Activated T-cell treated with anti-CD3 and anti-CD28 coated beads, Interleukin-2, amount 50 U/mL, for 24 hours (primary cell): ENCODE measurements around the gene SRGAP3.

Experiments used
- DNase-seq: peaks from one replicate; pipeline ENCODE4 v3.0.0-alpha.2; 2020
- H3K27ac Mint-ChIP-seq: 2 replicates; pipeline ENCODE4 v1.8.0; 2020; ENCODE audit warnings: mild to moderate bottlenecking, mixed read lengths
- H3K27me3 Mint-ChIP-seq: 2 replicates; pipeline ENCODE4 v1.8.0; 2020; ENCODE audit warnings: mixed read lengths
- H3K36me3 Mint-ChIP-seq: 2 replicates; pipeline ENCODE4 v1.8.0; 2020; ENCODE audit warnings: low read depth, mixed read lengths
- H3K4me1 Mint-ChIP-seq: 2 replicates; pipeline ENCODE4 v1.8.0; 2020; ENCODE audit warnings: low read depth, mixed read lengths
- H3K4me3 Mint-ChIP-seq: 2 replicates; pipeline ENCODE4 v1.8.0; 2020; ENCODE audit warnings: mild to moderate bottlenecking, moderate library complexity, mixed read lengths
- H3K9me3 Mint-ChIP-seq: 2 replicates; pipeline ENCODE4 v1.8.0; 2020; ENCODE audit warnings: mixed read lengths

SRGAP3 gene

DNA sequence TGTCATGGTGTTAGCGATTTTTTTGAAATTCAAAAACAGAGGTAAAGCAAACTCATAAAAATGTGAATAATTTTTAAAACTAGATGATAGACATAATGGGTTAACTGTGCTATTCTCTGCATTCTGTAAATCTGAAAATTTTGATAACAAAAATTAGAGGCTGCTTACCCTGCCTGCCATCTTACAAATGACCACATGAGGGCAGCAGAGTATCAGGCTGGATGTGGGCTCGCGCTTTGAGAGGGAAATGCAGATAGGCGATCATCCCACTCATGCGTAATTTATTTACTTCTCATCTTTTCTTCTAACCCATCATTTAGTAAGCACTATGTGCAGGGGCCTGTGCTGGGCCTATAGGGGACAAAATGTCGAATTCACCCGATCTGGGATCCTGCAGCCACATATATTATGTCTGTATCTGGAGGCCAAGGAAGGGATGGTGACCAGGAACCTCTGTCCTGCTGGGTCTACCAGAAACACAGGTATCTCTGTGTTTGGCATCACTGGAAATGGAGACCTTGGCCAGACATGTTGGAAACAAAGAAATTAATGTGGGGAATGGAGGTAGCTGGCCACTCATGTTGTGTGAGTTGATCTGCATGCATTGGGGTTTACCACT is 278.4 kb downstream of the SRGAP3 start:
- H3K27ac Mint-ChIP-seq: no peak overlapping the region
- H3K9me3 Mint-ChIP-seq: no peaks in the 10 kb centered on the region
- no peak overlapping the region for H3K4me3 Mint-ChIP-seq
- DNase-seq: peak; percentile 74
- peaks cover 11% of the 10 kb centered on the region for H3K27me3 Mint-ChIP-seq
- H3K36me3 Mint-ChIP-seq: no peaks in the 10 kb centered on the region
- H3K4me1 Mint-ChIP-seq: peaks cover 4% of the 10 kb centered on the region

DNA sequence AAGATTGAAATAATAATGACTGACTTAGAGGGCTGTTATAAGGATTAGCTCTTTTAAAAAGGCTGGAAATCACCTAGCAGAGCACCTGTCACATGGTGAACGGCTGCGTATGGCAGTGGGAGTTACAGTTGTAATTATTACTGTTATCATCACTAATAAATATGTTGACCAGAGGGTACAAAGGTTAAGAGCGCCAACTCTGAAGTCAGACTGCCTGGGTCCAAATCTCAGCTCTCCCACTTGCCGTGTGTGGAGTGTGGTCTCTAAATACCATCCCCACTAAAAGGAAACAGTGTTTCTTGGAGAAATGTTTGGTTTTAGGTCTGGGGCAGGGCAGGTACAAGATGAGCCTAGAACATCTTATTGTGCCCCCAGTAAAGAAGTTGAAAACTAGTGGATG is 280.2 kb downstream of the SRGAP3 start:
- peaks cover 4% of the 10 kb centered on the region for H3K4me1 Mint-ChIP-seq
- no peaks in the 10 kb centered on the region for H3K9me3 Mint-ChIP-seq
- no peak overlapping the region for H3K4me3 Mint-ChIP-seq
- no peak overlapping the region for H3K27ac Mint-ChIP-seq
- no peak for DNase-seq
- H3K36me3 Mint-ChIP-seq: no peaks in the 10 kb centered on the region
- peaks cover 11% of the 10 kb centered on the region for H3K27me3 Mint-ChIP-seq

DNA sequence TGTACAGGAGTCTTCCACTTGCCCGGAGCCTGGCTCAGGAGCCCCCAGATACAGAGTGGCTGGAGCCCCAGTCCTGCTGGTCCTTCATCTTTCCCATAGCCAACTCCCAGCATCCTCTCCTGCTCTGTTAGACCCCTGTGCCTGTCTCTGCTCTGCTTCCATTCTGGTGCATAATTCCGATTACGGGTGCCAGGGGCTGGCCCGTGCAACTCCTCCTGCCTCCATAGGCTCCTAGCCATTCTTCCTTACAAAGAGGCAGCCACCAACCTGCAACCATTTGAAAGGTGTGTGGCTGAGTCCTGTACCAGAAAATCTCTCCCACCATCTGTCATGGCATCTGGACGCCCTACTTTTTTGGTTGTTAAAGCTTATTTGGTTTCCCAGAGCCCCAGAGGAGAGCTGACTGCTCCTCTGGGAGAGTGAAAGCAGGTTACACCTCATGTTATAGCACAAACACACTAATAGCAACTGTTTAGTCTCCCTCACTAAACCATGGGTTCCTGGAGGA is 281.0 kb downstream of the SRGAP3 start:
- Mint-ChIP-seq H3K9me3 (no peaks in the 10 kb centered on the region), H3K4me3 (no peak overlapping the region), H3K36me3 (peaks cover under 1% of the 10 kb centered on the region), H3K4me1 (peaks cover 12% of the 10 kb centered on the region), H3K27ac (no peak overlapping the region), H3K27me3 (peaks cover 11% of the 10 kb centered on the region)
- no peak for DNase-seq

DNA sequence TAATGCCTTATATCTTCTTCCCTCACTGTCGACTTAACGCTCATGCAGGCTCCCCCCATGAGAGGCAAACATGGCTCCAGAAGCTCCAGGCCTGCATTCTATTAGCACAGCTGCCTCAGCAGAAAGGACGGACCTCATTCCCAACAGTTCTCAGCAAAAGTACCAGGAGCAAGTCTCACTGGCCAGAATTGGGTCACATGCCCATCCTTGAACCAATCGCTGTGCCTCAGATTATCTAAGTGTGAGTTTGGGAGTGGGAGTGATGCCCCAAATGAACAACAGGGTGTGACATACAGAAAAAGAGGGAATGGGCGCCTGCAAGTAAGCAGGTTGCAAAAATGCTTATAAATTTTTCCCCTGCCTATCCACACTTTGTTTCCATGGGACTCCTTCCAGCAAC is 281.9 kb downstream of the SRGAP3 start:
- Mint-ChIP-seq H3K4me3 (no peak overlapping the region), H3K36me3 (peaks cover 9% of the 10 kb centered on the region), H3K9me3 (no peaks in the 10 kb centered on the region), H3K27me3 (peaks cover 8% of the 10 kb centered on the region), H3K4me1 (peaks cover 13% of the 10 kb centered on the region), H3K27ac (no peak overlapping the region)
- DNase-seq: no peak

DNA sequence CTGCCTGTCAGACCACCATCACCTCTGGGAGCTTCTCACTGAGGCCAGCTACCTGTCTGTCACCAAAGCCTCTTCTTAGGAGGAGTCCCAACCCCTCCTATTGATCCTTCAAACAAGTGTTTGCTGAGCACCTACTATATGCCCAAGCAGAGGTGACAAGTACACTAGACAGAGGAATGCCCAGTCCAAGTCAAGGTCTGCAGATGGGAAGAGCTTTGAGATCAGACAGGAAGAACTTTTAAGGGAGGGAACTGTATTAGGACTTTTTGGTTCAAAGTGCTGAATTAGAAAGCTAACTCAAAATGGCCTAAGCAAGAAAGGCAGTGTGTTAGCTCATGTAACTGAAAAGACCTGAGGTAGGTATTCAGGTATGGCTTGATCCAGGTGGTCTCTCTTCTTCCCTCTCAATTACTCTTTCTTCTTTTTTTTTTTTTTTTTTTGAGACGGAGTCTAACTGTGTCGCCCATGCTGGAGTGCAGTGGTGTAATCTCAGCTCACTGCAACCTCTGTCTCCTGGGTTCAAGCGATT is 282.6 kb downstream of the SRGAP3 start:
- H3K27ac Mint-ChIP-seq: no peak overlapping the region
- peaks cover 8% of the 10 kb centered on the region for H3K27me3 Mint-ChIP-seq
- peaks cover 15% of the 10 kb centered on the region for H3K36me3 Mint-ChIP-seq
- H3K9me3 Mint-ChIP-seq: no peaks in the 10 kb centered on the region
- no peak for DNase-seq
- peaks cover 18% of the 10 kb centered on the region for H3K4me1 Mint-ChIP-seq
- no peak overlapping the region for H3K4me3 Mint-ChIP-seq

DNA sequence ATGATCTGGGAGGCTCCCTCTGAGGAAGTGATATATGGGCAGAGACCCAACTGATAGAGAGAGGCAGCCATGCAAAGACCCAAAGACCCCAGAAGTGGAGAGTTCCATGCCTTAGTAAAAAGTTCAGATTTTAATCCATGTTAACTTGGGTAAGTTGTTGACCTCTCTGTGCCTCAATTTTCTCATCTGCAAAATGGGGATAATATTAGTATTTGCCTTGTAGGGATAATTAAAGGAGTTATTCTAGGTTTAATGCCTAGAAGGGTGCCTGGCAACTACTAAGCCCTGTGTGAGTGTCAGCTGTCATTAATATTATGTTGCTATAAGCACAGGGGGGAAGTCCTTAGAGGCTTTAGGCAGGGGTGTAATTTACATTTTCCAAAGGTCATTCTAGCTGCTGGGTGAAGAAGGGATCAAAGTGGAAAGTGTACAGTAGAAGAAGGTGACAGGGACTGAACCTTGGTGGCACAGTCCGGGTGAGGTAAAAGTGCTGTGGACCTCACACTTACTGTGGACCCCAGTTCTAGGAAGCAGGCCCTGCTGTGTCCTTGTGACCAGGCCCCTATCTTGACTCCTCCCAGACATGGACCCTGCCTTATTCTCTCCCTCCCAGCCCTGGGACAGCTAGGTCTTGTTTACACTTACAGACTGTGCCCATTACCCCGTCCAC is 283.2 kb downstream of the SRGAP3 start:
- H3K27me3 Mint-ChIP-seq: peaks cover 8% of the 10 kb centered on the region
- no peaks in the 10 kb centered on the region for H3K9me3 Mint-ChIP-seq
- H3K36me3 Mint-ChIP-seq: peaks cover 21% of the 10 kb centered on the region
- no peak overlapping the region for H3K4me3 Mint-ChIP-seq
- no peak overlapping the region for H3K27ac Mint-ChIP-seq
- DNase-seq: no peak
- H3K4me1 Mint-ChIP-seq: peaks cover 23% of the 10 kb centered on the region

DNA sequence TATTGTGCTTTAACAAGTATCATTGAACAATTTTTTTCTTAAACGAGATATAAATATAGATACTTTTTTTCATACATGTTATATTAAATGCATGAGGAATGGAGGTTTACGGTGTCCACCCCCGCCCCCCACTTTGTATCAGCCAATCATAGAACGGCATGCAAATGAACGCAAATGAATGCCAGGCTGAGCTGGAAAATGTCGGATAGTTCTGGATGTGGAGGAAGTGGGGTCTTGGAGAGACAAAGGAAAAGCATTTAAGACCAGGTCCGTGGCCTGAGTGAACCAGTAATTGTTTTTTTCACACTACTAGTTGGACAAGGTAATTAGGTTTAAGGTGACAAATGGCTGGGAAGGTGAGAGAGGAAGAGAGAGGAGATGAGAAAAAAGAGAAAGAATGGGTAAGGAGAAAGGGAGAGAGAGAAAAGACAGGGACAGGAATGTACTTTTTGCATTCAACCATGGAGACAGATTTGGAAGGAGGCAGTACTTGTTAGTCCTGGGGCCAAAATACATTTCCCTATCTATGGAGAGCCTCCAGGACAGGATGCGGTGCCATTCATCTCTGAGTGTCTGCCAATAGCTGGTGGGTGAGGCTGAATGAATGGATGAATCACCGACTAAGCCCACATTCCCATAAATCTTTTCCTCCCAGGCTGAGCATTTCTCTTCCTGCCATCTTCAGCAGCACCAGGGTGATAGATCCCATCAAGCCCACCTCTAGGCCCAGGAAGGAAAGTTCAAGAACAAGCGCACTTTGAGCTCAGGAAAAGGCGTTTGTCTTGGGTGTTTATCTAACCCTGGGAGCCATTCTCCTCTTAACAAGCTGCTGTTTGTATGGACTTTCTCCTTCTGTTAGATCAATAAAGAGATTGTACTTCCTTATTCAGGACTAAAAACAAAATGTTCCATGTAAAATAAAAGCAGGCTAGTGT is 284.7 kb downstream of the SRGAP3 start:
- Mint-ChIP-seq H3K27ac (no peak overlapping the region), H3K27me3 (peaks cover 4% of the 10 kb centered on the region), H3K36me3 (peaks cover 37% of the 10 kb centered on the region), H3K9me3 (no peaks in the 10 kb centered on the region), H3K4me3 (peak overlapping the region; percentile 97), H3K4me1 (peaks cover 29% of the 10 kb centered on the region)
- no peak for DNase-seq

DNA sequence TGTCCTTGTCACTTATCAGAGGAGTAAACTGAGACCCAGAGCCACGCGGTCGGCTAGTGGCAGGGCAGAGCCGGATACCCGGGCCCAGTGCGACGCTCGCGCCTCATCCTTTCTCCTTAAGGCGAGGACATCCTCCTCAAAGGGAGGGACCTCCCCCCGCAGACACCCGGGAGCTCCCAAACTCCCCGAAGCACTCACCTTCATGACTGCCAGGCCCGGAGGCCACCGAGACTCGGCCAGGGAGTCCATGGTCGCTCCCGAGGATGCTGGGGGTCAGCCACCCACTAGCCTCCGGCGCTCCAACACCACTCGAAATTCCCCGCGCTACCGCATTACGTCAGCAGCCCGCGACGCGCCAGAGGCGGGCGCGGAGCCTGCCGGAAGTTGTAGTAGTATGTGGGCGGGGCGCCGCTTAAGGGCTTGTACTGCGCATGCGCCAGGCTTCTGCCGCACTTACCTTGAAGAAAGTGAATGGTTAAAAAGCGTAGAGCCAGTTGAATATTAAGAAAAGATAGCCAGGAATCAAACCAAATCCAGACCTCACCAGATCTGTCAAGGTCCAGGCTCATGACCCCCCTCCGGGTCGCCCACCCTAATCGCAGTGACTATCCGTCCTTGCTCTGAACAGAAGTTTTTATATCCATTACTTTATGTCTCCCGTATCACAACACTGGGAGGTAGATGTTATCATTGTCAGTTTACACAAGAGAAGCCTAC is 286.2 kb downstream of the SRGAP3 start, which contains the start of gene RAD18:
Gene RAD18 (minus strand): TSS at position 336 of the 717 bp plus-strand sequence. CDS start 87 bp downstream, at position 249.
- H3K4me3 Mint-ChIP-seq: peak within 1 kb of the TSS; percentile 97
- peak within 1 kb of the TSS; percentile 98 for H3K27ac Mint-ChIP-seq
- H3K9me3 Mint-ChIP-seq: no peaks in the 10 kb centered on the region
- peaks cover under 1% of the 10 kb centered on the region for H3K27me3 Mint-ChIP-seq
- peaks cover 38% of the 10 kb centered on the region for H3K4me1 Mint-ChIP-seq
- DNase-seq: peak; percentile 95
- H3K36me3 Mint-ChIP-seq: peaks cover 50% of the 10 kb centered on the region

DNA sequence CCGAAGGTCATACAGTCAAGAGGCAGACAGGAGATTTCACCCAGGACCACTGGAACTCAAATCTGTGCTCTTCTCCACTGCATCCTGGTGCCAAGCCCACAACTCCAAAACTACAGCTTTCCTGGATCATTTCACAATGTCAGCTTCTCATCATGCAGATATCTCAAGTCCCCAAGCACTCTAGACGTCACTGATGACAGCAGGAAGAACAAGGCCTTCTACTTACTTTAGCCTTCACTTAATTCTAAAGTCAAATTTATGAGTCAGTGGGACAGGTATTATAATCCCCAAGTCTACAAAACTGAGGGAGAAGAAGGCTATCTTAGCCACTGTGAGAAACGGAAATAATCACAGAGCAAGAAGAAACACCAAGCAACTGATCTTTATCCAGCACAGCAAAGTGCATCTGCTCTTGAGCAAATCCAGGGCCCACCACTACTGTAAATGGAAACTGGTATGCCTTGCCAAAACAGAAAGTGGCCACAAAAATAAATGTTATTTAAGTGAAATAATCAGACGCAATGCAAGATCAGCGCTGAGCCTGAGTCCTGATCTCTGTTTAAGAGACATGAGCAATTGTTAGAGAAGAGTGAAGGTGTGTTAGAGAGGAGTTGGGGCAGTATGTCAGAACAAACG is 287.1 kb downstream of the SRGAP3 start:
- DNase-seq: no peak
- peak overlapping the region; percentile 98 for H3K27ac Mint-ChIP-seq
- no peaks in the 10 kb centered on the region for H3K27me3 Mint-ChIP-seq
- peak overlapping the region; percentile 97 for H3K4me3 Mint-ChIP-seq
- no peaks in the 10 kb centered on the region for H3K9me3 Mint-ChIP-seq
- H3K36me3 Mint-ChIP-seq: peaks cover 60% of the 10 kb centered on the region
- H3K4me1 Mint-ChIP-seq: peaks cover 40% of the 10 kb centered on the region

DNA sequence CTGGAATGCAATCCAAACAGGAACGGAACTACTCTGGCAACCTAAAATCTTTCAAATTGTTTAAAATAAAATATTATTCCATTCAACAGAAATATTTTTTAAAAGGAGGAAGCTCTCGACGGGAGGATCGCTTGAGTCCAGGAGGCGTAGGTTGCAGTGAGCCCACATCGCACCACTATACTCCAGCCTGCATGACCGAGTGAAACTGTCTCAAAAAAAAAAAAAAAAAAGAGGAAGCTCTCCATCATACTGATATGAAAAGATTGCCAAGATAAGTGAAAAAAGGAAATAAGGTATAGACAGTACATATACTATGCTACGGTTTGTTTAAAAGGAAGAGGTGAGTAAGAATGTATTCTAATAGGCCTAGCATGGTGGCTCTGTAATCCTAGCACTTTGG is 289.8 kb downstream of the SRGAP3 start:
- Mint-ChIP-seq H3K27ac (no peak overlapping the region), H3K9me3 (no peaks in the 10 kb centered on the region), H3K27me3 (no peaks in the 10 kb centered on the region), H3K4me1 (peaks cover 46% of the 10 kb centered on the region), H3K4me3 (no peak overlapping the region), H3K36me3 (peaks cover 85% of the 10 kb centered on the region)
- no peak for DNase-seq

DNA sequence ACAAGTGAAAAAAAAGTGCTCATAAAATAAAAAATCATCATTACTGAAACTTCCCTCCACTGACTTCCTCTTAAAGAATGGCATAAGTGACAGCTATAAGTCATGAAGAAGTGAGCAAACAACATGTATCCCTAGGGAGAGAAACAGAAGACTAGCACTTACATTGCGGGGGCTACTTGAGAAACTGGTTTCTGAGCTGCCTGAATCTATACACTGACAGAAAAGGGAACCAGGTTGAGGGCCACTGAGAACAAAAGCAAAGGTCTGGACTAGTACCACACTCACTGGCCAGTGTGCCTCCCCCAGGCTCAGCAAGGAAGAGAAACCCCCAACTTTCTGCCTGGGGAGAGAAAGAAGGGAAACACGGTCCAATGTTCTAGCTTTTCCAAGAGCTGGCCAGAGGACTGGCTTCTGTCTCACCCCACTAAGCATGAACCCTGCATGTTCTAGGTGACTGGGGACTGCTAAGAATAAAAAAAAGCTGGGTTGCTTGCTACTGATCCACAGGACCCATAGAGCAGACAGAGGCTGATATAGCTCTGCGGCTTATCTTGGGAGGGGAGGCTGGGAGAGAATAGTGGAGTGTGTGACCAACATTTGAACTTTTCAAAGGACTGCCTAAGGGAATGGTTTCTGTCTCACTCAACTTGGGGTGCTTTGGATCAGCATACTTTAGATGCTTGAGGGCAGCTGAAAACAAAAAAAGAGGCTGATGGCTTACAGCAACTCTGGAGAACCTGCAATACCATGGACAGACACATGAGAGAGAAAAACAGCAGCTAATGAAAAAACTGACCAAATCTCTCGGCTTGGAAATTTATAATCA is 294.3 kb downstream of the SRGAP3 start:
- Mint-ChIP-seq H3K27ac (no peak overlapping the region), H3K9me3 (no peaks in the 10 kb centered on the region), H3K27me3 (no peaks in the 10 kb centered on the region), H3K4me3 (no peak overlapping the region), H3K36me3 (peaks cover 74% of the 10 kb centered on the region), H3K4me1 (peaks cover 26% of the 10 kb centered on the region)
- DNase-seq: no peak

DNA sequence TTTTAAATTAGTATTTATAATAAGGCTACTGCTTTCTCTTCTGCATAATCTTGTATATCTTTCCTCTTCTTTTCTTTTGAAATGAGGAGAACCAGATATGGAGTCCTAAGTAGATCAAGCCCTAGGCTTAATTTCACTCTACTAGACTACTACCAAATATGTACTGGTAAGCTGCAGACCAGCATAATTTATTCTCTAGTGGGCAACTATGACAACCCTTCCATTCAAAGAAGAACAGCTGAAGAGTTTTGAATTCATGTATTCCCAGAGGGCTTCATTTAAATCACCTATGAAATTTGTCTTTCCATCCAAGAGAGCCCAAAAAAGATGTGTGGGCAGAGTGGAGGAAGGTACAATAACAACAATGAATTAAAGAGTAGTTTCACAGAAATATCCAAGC is 296.1 kb downstream of the SRGAP3 start:
- Mint-ChIP-seq H3K27me3 (no peaks in the 10 kb centered on the region), H3K27ac (no peak overlapping the region), H3K4me3 (no peak overlapping the region), H3K4me1 (peaks cover 22% of the 10 kb centered on the region), H3K36me3 (peaks cover 62% of the 10 kb centered on the region), H3K9me3 (no peaks in the 10 kb centered on the region)
- no peak for DNase-seq

DNA sequence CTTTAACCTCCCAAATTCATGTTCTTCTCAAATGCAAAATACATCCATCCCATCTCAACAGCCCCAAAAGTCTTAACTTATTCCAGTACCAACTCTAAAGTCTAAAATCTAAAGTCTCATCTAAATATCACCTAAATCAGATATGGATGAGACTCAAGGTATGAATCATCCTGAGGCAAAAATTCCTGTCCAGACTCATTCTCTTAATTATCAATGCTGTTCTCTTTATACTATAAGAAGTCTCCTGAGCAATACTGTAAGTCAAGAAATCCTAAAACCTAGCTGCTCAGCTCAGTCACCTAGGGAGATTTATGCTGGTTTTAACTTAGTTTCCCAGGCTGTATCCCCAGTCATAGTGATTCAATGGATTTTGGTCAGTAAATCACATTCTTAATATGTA is 297.3 kb downstream of the SRGAP3 start:
- H3K27me3 Mint-ChIP-seq: no peaks in the 10 kb centered on the region
- DNase-seq: no peak
- peaks cover 19% of the 10 kb centered on the region for H3K4me1 Mint-ChIP-seq
- no peak overlapping the region for H3K4me3 Mint-ChIP-seq
- H3K36me3 Mint-ChIP-seq: peaks cover 62% of the 10 kb centered on the region
- H3K27ac Mint-ChIP-seq: no peak overlapping the region
- no peaks in the 10 kb centered on the region for H3K9me3 Mint-ChIP-seq
